Endothelial cell (in vitro differentiated cells): Measurements from ENCODE around the gene PAPPA. TPM values are rescaled to one million over a fixed set of nuclear protein-coding genes. Genes with fewer than 3 reads are reported as not detected.

ENCODE experiments used
- DNase-seq: peaks from one replicate; pipeline ENCODE4 v3.0.0; 2021; ENCODE audit warnings: low spot score
- H3K27ac Mint-ChIP-seq: one replicate; pipeline ENCODE4 v1.8.0; 2021; ENCODE audit warnings: mixed read lengths, inconsistent platforms; ENCODE audit not compliant: unreplicated experiment
- H3K27me3 Mint-ChIP-seq: one replicate; pipeline ENCODE4 v1.8.0; 2021; ENCODE audit warnings: mild to moderate bottlenecking, moderate library complexity, mixed read lengths, inconsistent platforms; ENCODE audit not compliant: unreplicated experiment
- H3K36me3 Mint-ChIP-seq: one replicate; pipeline ENCODE4 v1.8.0; 2021; ENCODE audit warnings: mild to moderate bottlenecking, low read depth, mixed read lengths, inconsistent platforms; ENCODE audit not compliant: unreplicated experiment
- H3K4me1 Mint-ChIP-seq: one replicate; pipeline ENCODE4 v1.8.0; 2021; ENCODE audit warnings: mild to moderate bottlenecking, mixed read lengths, inconsistent platforms; ENCODE audit not compliant: unreplicated experiment
- H3K4me3 Mint-ChIP-seq: one replicate; pipeline ENCODE4 v1.8.0; 2021; ENCODE audit warnings: mild to moderate bottlenecking, mixed read lengths, inconsistent platforms; ENCODE audit not compliant: unreplicated experiment
- H3K9me3 Mint-ChIP-seq: one replicate; pipeline ENCODE4 v1.8.0; 2021; ENCODE audit warnings: mixed read lengths, inconsistent platforms; ENCODE audit not compliant: unreplicated experiment
- total RNA-seq: library from RNA; stranded (reverse); fragmentation: NEBNext Ultra II Directional; extraction: Animal tissue kit (Norgen Biotek cat#: 25700); gene quantifications from one replicate; pipeline ENCODE4 v1.2.1, GENCODE V29; 2021; ENCODE audit not compliant: unreplicated experiment
- TF ChIP-seq, protein P1 (sequence below): fragments of 200-600 bp; sonication (generic); IDR thresholded peaks from one replicate; pipeline ENCODE4 v1.5.0; 2021; ENCODE audit warnings: antibody characterized with exemption; ENCODE audit not compliant: unreplicated experiment

The PAPPA gene
- total RNA-seq, 1 donor from 2014 or later: 1.4 TPM

DNA sequence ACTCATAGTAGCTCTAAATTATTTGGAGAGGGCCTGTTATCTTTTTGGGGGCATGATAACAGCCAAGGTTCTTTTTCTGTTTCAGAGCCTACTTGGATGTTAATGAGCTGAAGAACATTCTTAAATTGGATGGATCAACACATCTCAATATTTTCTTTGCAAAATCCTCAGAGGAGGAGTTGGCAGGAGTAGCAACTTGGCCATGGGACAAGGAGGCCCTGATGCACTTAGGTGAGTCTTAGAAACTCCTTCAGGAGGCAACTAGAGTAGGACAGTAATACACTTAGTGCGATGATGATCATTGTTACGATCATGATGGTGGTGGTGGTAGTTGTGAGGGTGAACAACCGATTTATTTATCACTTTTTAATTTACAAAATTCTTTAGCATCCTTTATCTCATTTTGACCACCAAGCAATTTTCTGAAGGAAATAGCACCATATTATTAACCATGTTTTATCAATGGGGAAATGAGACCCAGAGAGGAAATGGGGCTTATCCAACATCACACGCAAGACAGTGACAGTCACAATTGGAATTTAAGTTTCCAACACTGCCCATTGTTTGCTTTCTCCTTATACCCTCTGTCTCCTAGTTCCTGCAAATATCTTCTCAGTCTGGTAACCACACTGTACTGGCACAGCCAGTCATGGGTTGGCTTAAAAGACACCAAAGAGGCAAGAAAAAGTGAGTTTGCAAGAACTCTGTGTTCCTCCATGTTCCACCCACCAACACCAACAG is 54.0 kb downstream of the PAPPA start:
- H3K9me3 Mint-ChIP-seq: no peaks in the 10 kb centered on the region
- no peak overlapping the region for H3K4me3 Mint-ChIP-seq
- DNase-seq: no peak
- no peaks in the 10 kb centered on the region for H3K36me3 Mint-ChIP-seq
- H3K27me3 Mint-ChIP-seq: no peaks in the 10 kb centered on the region
- no peaks in the 10 kb centered on the region for H3K4me1 Mint-ChIP-seq
- TF ChIP-seq, protein P1, sequence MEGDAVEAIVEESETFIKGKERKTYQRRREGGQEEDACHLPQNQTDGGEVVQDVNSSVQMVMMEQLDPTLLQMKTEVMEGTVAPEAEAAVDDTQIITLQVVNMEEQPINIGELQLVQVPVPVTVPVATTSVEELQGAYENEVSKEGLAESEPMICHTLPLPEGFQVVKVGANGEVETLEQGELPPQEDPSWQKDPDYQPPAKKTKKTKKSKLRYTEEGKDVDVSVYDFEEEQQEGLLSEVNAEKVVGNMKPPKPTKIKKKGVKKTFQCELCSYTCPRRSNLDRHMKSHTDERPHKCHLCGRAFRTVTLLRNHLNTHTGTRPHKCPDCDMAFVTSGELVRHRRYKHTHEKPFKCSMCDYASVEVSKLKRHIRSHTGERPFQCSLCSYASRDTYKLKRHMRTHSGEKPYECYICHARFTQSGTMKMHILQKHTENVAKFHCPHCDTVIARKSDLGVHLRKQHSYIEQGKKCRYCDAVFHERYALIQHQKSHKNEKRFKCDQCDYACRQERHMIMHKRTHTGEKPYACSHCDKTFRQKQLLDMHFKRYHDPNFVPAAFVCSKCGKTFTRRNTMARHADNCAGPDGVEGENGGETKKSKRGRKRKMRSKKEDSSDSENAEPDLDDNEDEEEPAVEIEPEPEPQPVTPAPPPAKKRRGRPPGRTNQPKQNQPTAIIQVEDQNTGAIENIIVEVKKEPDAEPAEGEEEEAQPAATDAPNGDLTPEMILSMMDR: no peak
- H3K27ac Mint-ChIP-seq: no peak overlapping the region

DNA sequence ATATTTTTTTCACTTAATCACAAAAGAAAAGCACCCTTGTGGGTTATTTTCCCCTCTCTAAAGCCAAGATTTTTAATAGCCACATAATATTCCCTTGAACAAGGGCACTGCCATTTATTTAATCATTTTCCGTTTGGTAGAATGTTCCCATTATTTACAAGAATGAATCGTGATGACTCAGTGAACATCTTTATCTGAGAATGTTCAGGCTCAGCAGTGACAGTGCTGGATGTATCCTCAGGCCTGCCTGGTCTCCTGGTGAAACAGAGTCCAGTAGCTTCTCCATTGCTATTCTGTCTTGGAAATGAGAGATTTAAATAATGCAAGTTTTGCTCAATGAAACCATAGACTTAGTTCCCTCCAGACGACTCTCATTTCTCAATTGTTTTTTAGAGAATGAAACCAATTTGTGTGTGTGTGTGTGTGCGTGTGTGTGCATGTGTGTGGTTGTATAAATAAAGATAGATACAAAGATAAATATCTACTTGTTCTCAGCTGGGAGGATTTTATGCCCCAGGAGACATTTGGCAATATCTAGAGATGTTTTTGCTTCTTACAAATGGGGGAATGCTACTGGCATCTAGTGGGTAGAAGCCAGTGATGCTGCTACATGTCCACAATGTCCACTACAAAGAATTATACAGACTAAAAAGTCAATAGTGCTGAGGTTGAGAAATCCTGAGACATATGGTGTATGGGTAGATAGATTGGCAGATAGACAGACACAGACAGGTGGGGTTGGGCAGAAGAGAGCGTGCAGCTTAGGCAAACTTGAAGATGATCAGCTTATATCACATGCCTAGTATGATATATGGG is 55.0 kb downstream of the PAPPA start:
- no peaks in the 10 kb centered on the region for H3K4me1 Mint-ChIP-seq
- no peaks in the 10 kb centered on the region for H3K9me3 Mint-ChIP-seq
- H3K27me3 Mint-ChIP-seq: no peaks in the 10 kb centered on the region
- H3K4me3 Mint-ChIP-seq: no peak overlapping the region
- no peak overlapping the region for H3K27ac Mint-ChIP-seq
- TF ChIP-seq, protein P1: no peak
- DNase-seq: no peak
- no peaks in the 10 kb centered on the region for H3K36me3 Mint-ChIP-seq

DNA sequence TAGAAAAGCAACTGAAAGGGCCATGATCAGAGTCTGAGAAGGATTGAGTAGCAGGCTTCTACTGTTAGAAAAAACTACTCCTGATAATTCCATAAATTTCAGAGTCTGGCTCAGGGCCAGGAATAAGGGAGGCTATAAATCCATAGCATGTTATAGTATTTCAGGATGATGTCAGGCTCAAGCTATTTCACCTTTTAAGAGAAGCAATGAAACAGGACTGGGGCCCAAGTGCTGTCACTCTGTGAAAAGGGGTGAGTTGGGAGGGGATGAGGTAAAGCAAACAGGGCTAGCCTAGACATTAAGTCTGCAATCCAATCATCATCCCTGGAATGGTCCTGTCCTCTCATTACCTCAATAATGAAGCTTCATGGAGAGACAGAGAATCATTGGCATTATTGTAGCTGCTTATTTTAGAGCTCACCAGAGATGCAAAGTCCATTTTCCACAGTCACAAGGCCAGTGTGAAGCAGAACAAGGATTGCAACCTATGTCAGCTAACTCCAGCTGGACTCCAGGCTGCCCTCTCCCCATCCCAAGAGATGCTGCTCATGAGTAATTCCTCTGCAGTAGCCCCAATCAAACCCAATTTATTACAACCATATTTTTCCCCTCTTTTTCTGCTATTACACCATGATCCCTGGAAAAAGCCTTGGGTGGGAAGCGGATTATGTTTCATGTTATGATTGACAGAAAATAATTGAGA is 56.0 kb downstream of the PAPPA start:
- no peak for DNase-seq
- Mint-ChIP-seq H3K9me3 (no peaks in the 10 kb centered on the region), H3K4me3 (no peak overlapping the region), H3K27me3 (no peaks in the 10 kb centered on the region), H3K27ac (no peak overlapping the region), H3K4me1 (no peaks in the 10 kb centered on the region), H3K36me3 (no peaks in the 10 kb centered on the region)
- TF ChIP-seq, protein P1: no peak

DNA sequence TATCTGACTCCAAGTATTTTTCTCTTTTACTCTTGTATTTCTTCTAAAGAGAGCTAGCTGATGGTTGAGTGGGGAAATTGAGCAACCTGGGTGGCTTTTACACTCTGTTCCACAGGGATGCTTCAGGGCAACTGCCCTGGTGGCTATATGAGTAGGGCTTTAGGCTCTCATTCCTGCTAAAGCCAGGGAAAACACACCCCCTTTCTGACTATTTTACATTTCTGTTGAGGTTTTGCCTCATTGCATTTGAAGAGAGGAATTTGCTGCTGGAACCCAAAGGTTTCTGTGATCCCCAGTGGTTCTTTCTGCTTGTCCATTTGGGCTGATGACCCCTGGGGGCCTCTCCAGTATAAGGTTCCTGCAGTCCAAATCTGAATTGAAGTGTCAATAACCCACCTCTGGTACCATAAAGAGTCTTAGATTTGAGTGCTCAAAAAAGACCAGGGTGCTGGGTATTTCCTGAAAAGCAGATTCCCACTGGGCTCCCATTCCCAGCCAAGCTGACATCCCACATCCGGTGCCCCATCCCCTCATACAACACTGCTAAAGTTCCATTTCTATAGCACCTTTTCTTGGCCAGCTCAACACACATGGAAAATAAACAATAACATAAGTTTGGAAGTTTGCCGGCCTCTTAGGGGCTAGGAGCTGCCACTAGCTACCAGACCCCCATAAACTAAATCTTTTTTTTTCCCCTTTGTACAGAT is 59.5 kb downstream of the PAPPA start:
- H3K9me3 Mint-ChIP-seq: no peaks in the 10 kb centered on the region
- no peak overlapping the region for H3K27ac Mint-ChIP-seq
- no peaks in the 10 kb centered on the region for H3K36me3 Mint-ChIP-seq
- no peaks in the 10 kb centered on the region for H3K4me1 Mint-ChIP-seq
- TF ChIP-seq, protein P1: no peak
- no peak overlapping the region for H3K4me3 Mint-ChIP-seq
- H3K27me3 Mint-ChIP-seq: peaks cover 3% of the 10 kb centered on the region
- DNase-seq: no peak
